Embryonic facial prominence (tissue), 1 donor: ENCODE measurements around the gene GRK6.

ENCODE experiments used
- DNase-seq: peaks from one replicate; pipeline ENCODE4 v3.0.0-alpha.2; 2016; ENCODE audit errors: extremely low spot score

The GRK6 gene

DNA sequence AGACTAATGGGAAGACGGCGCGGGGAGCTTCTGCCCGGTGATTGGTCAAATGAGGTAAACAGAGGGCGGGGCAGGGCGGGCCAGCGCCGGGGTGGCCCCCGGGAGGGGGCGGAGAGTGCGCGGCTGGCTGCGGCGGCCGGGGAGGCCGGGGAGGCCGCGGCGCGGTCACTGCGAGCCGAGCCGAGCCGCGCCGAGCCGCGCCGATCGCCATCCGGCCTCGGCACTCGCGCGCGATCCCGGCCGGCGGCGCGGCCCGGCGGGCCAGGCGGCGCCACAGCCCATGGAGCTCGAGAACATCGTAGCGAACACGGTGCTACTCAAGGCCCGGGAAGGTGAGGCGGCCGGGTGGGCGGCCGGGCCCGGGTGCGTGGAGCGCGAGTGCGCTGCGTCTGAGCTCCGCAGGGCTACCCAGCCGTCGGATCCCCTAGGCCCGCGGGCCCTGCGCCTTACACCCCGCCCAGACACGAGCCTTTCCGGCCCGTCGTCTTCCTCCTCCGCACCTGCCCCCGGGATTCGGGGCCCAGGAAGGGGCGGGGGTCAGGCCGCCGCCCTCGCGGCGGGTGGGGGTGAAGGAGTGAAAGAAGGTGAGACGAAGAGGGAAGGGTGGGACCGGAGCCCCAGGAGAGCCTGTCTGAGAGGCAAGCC lies at the start of gene GRK6:
GRK6 (plus strand) TSS at position 111 of the 645 bp plus-strand sequence; CDS start at position 281, 170 bp downstream.
- DNase-seq = no peak

DNA sequence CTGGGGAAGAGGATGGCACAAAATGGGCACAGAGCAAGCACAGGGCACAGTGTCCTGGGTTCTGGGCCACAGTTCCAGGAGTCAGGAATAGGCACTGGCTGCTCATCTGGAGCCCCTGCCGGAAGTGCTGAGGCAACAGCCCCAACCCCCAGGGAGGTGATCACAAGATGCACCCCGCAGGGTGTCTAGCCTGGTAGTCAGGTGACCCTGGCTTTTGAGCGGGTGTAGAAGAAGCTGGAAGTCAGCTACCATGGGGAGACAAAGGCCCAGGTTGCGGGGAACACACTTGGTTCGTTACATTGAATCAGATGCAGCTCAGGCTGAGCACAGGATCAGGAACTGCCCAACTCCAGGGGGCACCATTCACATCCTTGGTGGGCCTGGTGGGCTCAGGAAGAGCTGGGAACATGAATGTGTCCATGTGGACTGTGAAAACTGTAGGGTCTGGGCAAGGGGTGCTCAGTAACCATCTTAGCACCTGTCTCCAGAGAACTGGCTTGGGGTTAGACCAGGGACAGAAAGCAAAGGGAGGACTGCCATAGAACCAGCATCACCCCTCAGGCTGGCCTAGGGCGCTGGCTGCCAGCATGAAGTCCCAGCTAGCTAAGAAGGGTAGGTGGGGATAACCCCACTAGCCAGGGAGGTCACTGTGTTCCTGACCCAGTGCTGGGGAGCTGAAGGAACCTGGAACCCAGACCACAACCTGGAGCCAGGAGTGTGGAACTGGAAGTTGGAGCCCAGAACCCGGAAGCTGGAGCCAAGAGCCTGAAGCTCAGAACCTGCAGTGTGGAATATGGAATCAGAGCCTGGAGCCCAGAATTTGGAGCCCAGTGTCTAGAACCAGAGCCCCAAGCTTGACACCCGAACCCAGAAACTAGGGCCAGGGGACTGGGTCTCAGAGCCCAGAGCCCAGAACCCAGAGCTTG lies 48.4 kb upstream of the GRK6 start:
- no peak for DNase-seq

DNA sequence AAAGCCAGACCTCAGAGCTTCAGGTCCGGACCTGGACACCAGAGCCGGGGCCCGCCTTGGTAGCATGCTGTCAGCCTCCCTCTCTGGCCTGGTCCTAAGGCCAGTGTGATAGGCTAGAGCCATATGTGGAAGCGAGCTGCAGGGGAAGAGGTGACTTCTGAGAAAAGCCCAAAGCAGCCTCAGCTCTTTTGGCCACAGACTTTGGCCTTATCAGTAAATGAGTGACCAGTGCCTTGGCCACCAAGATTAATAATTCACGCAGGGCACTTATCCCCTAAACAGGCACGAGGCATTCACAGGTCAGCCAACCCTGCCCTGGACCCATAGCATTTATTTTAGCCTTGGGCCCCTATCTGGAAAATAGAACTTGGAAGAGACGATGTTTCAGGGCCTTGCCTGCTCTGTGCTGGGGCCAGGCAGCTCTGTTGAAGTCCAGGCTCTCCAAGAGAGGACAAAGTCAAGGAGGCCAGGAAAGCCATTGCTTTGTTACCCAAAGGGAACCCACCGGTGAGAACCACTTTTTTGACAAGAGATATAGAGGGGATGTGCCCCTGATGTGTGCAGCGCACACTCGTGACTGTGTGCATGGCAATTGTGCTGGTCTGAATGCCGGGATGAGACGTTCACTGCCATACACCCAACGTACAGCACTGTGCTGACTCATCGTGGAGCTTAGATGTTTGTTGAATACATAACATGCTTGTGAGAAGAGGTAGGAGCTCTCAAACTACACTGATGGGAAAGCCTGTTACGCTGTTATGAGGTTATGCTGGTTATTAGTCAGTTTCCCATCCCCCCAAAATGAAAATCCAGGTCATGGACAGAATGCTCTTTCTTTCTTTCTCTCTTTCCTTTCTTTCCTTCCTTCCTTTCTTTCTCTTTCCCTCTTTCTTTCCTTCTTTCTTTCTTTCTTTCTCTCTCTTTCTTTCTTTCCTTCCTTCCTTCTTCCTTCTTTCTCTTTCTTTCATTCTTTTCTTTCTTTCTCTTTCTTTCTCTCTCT lies 47.3 kb upstream of the GRK6 start:
- no peak for DNase-seq

- no peak for DNase-seq
Observed at GRCh38 chr5:177380805-177381126, 45.7 kb upstream of the GRK6 start.

- no peak for DNase-seq
Observed at GRCh38 chr5:177382423-177383029, 44.0 kb upstream of the GRK6 start.

- no peak for DNase-seq
Observed at GRCh38 chr5:177383181-177383580, 43.3 kb upstream of the GRK6 start.

DNA sequence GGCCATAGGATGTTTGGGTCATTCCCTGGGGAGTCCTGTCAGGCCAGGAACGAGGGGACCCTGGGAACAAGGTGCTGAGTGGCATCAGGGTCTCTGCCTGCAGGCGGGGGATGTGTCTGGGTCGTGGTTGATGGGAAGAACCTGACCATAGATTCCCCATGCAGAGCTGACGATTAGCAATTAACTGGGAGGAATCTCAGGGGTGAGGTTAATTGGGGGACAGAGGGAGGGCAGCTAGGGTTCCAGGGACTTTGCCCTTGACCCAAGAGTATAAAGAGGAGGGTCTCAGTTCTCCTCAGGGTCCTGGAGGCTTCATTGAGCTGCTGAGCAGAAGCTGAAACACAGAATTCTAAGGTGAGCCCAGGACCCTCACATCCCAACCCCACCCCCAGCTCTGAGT lies 42.3 kb upstream of the GRK6 start, which contains the start of gene SLC34A1:
SLC34A1 (plus strand) TSS at position 301 of the 400 bp plus-strand sequence. CDS start 1,308 bp downstream, outside the sequence.
- DNase-seq = no peak

- DNase-seq = no peak
Observed at GRCh38 chr5:177385720-177386119, 40.8 kb upstream of the GRK6 start.

DNA sequence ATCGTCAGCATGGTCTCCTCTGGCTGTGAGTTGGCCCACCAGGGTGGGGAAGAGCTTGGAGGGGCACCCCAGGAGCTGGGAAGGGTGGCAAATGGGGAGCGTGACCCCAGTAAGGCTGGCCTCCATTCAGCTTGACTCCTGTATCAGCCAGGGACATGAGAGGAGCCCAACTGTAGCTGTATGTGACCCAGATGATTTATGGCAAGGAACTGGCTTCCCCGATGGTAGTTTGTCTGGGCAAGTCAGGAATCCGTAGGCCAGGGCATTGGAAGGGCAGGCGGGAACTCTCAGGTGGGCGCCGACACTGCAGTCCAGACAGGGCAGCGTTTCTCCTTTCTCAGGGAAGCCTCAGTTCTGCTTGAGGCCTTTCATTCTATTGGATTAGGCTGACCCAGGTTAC lies 39.9 kb upstream of the GRK6 start:
- no peak for DNase-seq

DNA sequence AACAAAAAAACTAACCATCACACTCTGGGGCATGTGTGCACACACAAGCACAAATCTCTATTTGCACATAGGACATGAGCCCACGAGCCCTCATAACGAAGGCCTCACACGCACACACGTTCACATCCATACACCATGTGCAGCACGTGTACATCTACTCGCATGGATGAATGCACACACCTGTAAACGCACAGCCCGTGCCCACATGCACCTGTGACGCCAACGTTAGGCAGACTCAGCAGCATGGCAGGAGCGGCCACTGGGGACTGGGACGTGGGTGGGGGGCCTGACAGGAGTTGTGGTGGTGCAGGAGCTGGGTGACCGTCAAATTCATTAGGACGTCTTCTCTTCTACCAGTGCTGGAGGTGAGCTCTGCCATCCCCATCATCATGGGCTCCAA lies 39.1 kb upstream of the GRK6 start:
- no peak for DNase-seq

DNA sequence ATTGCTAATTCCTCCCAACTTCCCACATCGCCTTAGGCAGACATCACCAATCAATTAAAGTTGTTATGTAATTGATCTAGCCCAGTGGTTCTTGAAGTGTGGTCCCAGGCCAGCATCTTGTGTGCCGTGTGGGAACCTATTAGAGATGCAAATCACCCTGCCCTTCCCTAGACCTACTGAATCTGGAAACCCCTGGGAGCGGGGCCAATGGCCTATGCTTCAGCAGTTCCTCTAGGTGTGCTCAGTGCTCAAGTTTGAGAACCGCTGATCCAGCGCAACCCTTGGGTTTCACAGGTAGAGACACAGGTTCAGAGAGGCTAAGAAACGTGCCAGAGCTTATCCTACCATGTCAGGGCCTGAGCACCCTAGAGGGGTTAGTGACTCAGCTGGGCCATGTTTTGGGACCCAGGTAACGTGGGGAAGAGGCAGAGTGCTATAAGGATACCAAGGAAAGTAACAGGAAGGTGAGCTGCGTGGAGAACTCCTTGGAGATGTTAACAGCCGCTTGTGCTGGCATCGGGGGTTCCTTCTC lies 37.9 kb upstream of the GRK6 start:
- no peak for DNase-seq

- no peak for DNase-seq
Observed at GRCh38 chr5:177389241-177390169, 37.0 kb upstream of the GRK6 start.

- DNase-seq = peak; percentile 80
Observed at GRCh38 chr5:177390363-177391300, 35.8 kb upstream of the GRK6 start.

DNA sequence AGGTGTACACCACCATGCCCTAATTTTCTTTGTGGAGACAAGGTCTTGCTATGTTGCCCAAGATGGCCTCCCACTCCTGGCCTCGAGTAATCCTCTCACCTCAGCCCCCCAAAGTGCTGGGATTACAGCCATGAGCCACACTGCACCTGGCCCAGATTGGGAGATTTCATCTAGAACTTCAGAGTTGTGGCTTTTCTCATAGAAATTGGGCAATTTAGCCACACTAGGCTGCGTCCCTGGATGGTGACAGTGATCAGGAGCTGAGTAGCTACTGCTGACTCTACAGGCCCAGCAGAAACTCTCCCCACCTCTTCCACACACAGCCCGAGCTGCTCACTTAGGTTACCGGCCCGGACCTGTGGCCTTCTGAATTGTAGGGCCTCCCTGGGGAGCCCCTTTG lies 33.7 kb upstream of the GRK6 start:
- DNase-seq = no peak

GRCh38 chr5:177393206-177393765 lies 33.2 kb upstream of the GRK6 start:
- no peak for DNase-seq

- no peak for DNase-seq
Observed at GRCh38 chr5:177393990-177394389, 32.5 kb upstream of the GRK6 start.

- DNase-seq = no peak
Observed at GRCh38 chr5:177396078-177396477, 30.4 kb upstream of the GRK6 start.

GRCh38 chr5:177396807-177397206 lies 29.7 kb upstream of the GRK6 start:
- DNase-seq = no peak
